Liver (tissue), 9 donors: Measurements from ENCODE around the gene MBNL2. TPM values are rescaled to one million over a fixed set of nuclear protein-coding genes. Genes with fewer than 3 reads are reported as not detected.

ENCODE experiments used
- DNase-seq: peaks from one replicate; pipeline ENCODE4 v3.0.0-alpha.2; 2017; ENCODE audit warnings: low spot score
- H3K27ac ChIP-seq, 2 donors: one replicate each; pipeline ENCODE4 v1.7.0; 2013; ENCODE audit warnings: inconsistent platforms in 2 of 2, low read length in 2 of 2, control low read depth in 1 of 2, low read depth in 1 of 2, mild to moderate bottlenecking in 1 of 2
- H3K27me3 ChIP-seq, 4 donors: one replicate each; pipeline versions ENCODE4 v1.6.1 to v1.7.0; 2013; ENCODE audit warnings: low read length in 3 of 4, inconsistent platforms in 1 of 4, mild to moderate bottlenecking in 1 of 4, moderate library complexity in 1 of 4; ENCODE audit not compliant: control insufficient read depth in 4 of 4, insufficient read depth in 4 of 4
- H3K36me3 ChIP-seq, 4 donors: one replicate each; pipeline versions ENCODE4 v1.6.1 to v1.7.0; 2013; ENCODE audit warnings: low read length in 3 of 4, mild to moderate bottlenecking in 3 of 4, low read depth in 1 of 4, moderate library complexity in 1 of 4; ENCODE audit not compliant: control insufficient read depth in 4 of 4, insufficient read depth in 3 of 4
- H3K4me1 ChIP-seq, 4 donors: one replicate each; pipeline versions ENCODE4 v1.6.1 to v1.7.0; 2013; ENCODE audit warnings: low read length in 3 of 4, mild to moderate bottlenecking in 3 of 4, moderate library complexity in 1 of 4; ENCODE audit not compliant: control insufficient read depth in 4 of 4, insufficient read depth in 4 of 4
- H3K4me3 ChIP-seq, 3 donors: one replicate each; pipeline versions ENCODE4 v1.6.1 to v1.7.0; 2013; ENCODE audit warnings: low read length in 3 of 3, control low read depth in 1 of 3, low read depth in 1 of 3, mild to moderate bottlenecking in 1 of 3
- H3K9ac ChIP-seq, 2 donors: one replicate each; pipeline ENCODE4 v1.7.0; 2013; ENCODE audit warnings: low read length in 2 of 2, mild to moderate bottlenecking in 2 of 2, moderate library complexity in 2 of 2, control low read depth in 1 of 2, low read depth in 1 of 2
- H3K9me3 ChIP-seq, 4 donors: one replicate each; pipeline versions ENCODE4 v1.6.1 to v1.7.0; 2013; ENCODE audit warnings: low read length in 3 of 4; ENCODE audit not compliant: control insufficient read depth in 4 of 4
- FOXA2 ChIP-seq: IDR thresholded peaks from 2 replicates; pipeline ENCODE4 v1.6.1; 2016; ENCODE audit warnings: antibody characterized with exemption
- GABPA ChIP-seq, 2 donors: IDR thresholded peaks in 1 of 2; conservative IDR thresholded peaks in 1 of 2; 2 replicates each; pipeline ENCODE4 v1.6.1; 2016; ENCODE audit warnings: antibody characterized with exemption in 2 of 2, mild to moderate bottlenecking in 1 of 2, moderate library complexity in 1 of 2
- NR2F2 ChIP-seq: IDR thresholded peaks from 2 replicates; pipeline ENCODE4 v1.6.1; 2016; ENCODE audit warnings: antibody characterized with exemption
- RAD21 ChIP-seq, 2 donors: IDR thresholded peaks; 2 replicates each; pipeline ENCODE4 v1.6.1; 2016; ENCODE audit warnings: antibody characterized with exemption in 2 of 2, mild to moderate bottlenecking in 2 of 2
- RXRA ChIP-seq, 2 donors: IDR thresholded peaks; 2 replicates each; pipeline ENCODE4 v1.6.1; 2017 to 2018; ENCODE audit warnings: antibody characterized with exemption in 2 of 2, mild to moderate bottlenecking in 1 of 2
- YY1 ChIP-seq: IDR thresholded peaks from 2 replicates; pipeline ENCODE4 v1.6.1; 2016; ENCODE audit warnings: antibody characterized with exemption, mild to moderate bottlenecking
- WGBS: extraction: QIAGEN DNeasy Blood & Tissue Kit; methylation state at CpG from one replicate; pipeline ENCODE4 v1.1.7; 2013; 5-methylcytosine and 5-hydroxymethylcytosine counted together
- polyA plus RNA-seq, 2 donors: library from polyadenylated mRNA; stranded (reverse) in 1 of 2; unstranded in 1 of 2; fragments of 200-250 nt in 1 of 2; fragments of >200 nt in 1 of 2; fragmentation: Nextera tagmentation in 1 of 2; extraction: Ambion mirVana in 1 of 2; gene quantifications; one replicate each; pipeline versions ENCODE4 v1.2.1 to v1.2.3, GENCODE V29; 2013 to 2015
- total RNA-seq, 2 donors: library from RNA; depleted of rRNA; stranded (reverse); fragments of >200 nt; gene quantifications; one replicate each; pipeline ENCODE4 v1.2.3, GENCODE V29; 2014
- TF ChIP-seq, protein P1 (sequence below): fragments of 150-350 bp; IDR thresholded peaks from 2 replicates; pipeline ENCODE4 v1.5.1; 2017; ENCODE audit warnings: improper control_type of control experiment, low read depth, low read length; ENCODE audit not compliant: missing input control
- TF ChIP-seq, protein P2 (sequence below): IDR thresholded peaks from 2 replicates; pipeline ENCODE4 v1.6.1; 2016; ENCODE audit warnings: antibody characterized with exemption, mild to moderate bottlenecking
- TF ChIP-seq, protein P3 (sequence below): IDR thresholded peaks from 2 replicates; pipeline ENCODE4 v1.6.1; 2016; ENCODE audit warnings: antibody characterized with exemption
- TF ChIP-seq, protein P4 (sequence below): IDR thresholded peaks from 2 replicates; pipeline ENCODE4 v1.6.1; 2016; ENCODE audit warnings: antibody characterized with exemption
- donor health status: healthy.
- donor health status: healthy.
- donor health status: healthy.
- donor health status: healthy.
- donor health status: healthy.

The MBNL2 gene
- total and polyA plus RNA-seq, 4 donors: 16.0 to 49.6 (median 36.8) TPM

DNA sequence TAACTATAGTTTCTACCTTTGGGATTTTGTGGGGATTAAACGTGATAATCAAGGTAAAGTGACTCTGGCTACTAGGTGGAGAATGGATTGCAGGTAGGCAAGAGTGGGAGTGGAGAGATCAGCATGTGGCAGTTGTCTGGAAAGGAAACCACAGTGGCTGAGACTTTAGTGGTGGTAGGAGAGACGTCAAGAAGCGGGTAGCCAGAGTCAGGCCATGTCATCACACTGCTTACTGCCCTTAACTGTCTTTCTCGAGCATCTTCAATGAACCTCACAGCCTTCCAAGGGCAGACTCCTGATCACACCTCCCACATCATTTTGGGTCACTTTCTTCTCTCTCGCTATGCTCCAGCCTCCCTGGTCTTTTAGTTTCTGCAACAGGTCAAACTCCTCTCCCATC, 28.6 kb upstream of the MBNL2 start:
- Histone ChIP-seq H3K27ac (no peak overlapping the region), H3K36me3 (no peaks in the 10 kb centered on the region), H3K9me3 (no peaks in the 10 kb centered on the region), H3K9ac (no peak overlapping the region), H3K27me3 (no peaks in the 10 kb centered on the region), H3K4me3 (no peak overlapping the region), H3K4me1 (peaks cover 0 to 2% (median 0%) of the 10 kb centered on the region in 4 donors)
- no peak for DNase-seq
- TF ChIP-seq, protein P1, sequence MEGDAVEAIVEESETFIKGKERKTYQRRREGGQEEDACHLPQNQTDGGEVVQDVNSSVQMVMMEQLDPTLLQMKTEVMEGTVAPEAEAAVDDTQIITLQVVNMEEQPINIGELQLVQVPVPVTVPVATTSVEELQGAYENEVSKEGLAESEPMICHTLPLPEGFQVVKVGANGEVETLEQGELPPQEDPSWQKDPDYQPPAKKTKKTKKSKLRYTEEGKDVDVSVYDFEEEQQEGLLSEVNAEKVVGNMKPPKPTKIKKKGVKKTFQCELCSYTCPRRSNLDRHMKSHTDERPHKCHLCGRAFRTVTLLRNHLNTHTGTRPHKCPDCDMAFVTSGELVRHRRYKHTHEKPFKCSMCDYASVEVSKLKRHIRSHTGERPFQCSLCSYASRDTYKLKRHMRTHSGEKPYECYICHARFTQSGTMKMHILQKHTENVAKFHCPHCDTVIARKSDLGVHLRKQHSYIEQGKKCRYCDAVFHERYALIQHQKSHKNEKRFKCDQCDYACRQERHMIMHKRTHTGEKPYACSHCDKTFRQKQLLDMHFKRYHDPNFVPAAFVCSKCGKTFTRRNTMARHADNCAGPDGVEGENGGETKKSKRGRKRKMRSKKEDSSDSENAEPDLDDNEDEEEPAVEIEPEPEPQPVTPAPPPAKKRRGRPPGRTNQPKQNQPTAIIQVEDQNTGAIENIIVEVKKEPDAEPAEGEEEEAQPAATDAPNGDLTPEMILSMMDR: no peak
- TF ChIP-seq RAD21 (IDR thresholded peaks at IDR 0.05): no peak
- no peak for TF ChIP-seq RXRA (IDR thresholded peaks at IDR 0.05)
- no peak for TF ChIP-seq NR2F2
- TF ChIP-seq FOXA2: no peak
- TF ChIP-seq YY1: no peak
- no peak for TF ChIP-seq GABPA (IDR thresholded peaks at IDR 0.05 in 1 of 2, conservative IDR thresholded peaks at IDR 0.05 in 1 of 2)
- TF ChIP-seq, protein P2, sequence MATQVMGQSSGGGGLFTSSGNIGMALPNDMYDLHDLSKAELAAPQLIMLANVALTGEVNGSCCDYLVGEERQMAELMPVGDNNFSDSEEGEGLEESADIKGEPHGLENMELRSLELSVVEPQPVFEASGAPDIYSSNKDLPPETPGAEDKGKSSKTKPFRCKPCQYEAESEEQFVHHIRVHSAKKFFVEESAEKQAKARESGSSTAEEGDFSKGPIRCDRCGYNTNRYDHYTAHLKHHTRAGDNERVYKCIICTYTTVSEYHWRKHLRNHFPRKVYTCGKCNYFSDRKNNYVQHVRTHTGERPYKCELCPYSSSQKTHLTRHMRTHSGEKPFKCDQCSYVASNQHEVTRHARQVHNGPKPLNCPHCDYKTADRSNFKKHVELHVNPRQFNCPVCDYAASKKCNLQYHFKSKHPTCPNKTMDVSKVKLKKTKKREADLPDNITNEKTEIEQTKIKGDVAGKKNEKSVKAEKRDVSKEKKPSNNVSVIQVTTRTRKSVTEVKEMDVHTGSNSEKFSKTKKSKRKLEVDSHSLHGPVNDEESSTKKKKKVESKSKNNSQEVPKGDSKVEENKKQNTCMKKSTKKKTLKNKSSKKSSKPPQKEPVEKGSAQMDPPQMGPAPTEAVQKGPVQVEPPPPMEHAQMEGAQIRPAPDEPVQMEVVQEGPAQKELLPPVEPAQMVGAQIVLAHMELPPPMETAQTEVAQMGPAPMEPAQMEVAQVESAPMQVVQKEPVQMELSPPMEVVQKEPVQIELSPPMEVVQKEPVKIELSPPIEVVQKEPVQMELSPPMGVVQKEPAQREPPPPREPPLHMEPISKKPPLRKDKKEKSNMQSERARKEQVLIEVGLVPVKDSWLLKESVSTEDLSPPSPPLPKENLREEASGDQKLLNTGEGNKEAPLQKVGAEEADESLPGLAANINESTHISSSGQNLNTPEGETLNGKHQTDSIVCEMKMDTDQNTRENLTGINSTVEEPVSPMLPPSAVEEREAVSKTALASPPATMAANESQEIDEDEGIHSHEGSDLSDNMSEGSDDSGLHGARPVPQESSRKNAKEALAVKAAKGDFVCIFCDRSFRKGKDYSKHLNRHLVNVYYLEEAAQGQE: no peak
- 88% methylated on average over 5 of the region's 5 CpGs for WGBS

DNA sequence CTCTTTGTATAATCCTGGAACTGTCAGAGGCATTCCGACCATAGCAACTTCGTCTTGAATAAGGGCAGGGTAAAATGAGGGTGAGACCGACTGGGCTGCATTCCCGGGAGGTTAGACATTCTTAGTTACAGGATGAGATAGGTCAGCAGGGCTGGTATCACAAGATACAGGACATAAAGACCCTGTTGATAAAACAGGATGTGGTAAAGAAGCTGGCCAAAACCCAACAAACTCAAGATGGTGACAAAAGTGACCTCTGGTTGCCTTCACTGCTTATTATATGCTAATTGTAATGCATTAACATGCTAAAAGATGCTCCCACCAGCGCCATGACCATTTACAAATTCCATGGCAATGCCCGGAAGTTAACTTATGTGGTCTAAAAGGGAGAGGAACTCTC, 27.7 kb upstream of the MBNL2 start:
- no peak for DNase-seq
- Histone ChIP-seq H3K36me3 (no peaks in the 10 kb centered on the region), H3K27me3 (no peaks in the 10 kb centered on the region), H3K4me3 (no peak overlapping the region), H3K9me3 (no peaks in the 10 kb centered on the region), H3K27ac (no peak overlapping the region), H3K4me1 (peaks cover 0 to 2% (median 0%) of the 10 kb centered on the region in 4 donors), H3K9ac (no peak overlapping the region)
- TF ChIP-seq NR2F2: peak; percentile 83
- TF ChIP-seq, protein P3, sequence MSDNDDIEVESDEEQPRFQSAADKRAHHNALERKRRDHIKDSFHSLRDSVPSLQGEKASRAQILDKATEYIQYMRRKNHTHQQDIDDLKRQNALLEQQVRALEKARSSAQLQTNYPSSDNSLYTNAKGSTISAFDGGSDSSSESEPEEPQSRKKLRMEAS: no peak
- WGBS: 63% methylated on average over 6 of the region's 6 CpGs

DNA sequence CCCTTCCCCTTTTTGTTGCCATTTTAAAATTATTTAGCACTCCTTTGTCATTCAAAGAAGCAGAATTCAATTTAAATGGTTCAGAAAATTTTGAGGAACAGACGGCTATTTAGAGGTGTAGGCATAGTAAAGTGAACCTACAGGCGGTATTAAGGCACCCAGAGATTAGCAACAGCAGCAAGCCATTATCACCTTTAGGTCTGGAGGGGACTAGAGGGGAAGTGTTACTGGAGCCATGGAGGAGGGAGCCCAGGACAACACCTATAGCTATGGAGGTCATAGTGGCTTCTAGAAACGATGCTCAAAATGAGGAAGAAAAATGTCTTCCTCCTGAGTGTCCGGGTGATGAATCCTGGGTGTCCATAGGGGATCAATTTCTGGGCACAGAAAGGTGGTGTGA, 25.8 kb upstream of the MBNL2 start:
- no peak overlapping the region for H3K4me3 ChIP-seq
- DNase-seq: no peak
- no peak overlapping the region for H3K9ac ChIP-seq
- WGBS: 89% methylated on average over 4 of the region's 4 CpGs
- no peaks in the 10 kb centered on the region for H3K36me3 ChIP-seq
- H3K9me3 ChIP-seq: no peaks in the 10 kb centered on the region
- H3K27me3 ChIP-seq: no peaks in the 10 kb centered on the region
- no peak overlapping the region for H3K27ac ChIP-seq
- no peaks in the 10 kb centered on the region for H3K4me1 ChIP-seq
- TF ChIP-seq, protein P4, sequence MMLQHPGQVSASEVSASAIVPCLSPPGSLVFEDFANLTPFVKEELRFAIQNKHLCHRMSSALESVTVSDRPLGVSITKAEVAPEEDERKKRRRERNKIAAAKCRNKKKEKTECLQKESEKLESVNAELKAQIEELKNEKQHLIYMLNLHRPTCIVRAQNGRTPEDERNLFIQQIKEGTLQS: no peak
- TF ChIP-seq, protein P3: no peak
